ENCODE data around the gene SUDS3.

The SUDS3 gene

GRCh38 chr12:118455327-118455726 is 79.0 kb downstream of the SUDS3 start:
- no peak for DNase-seq (ENCODE audit: low spot score)

DNA sequence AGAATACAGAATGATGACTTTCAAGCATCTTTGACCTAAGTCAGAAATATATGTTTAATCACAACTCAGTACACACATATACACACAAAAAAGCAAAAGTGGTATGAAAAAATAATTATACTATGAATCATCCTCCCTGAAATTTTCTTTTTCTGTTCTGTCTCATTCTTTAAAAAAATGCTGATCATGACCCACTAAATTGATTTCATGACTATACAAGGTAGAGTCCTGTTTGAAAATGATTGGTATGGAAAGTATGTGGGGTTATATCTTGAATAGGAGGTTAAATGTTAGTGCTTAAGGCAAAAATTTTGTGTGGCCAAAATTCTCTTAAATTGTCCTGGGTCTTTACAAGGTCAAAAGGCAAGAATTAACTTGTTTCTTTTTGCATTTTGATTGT is 80.4 kb downstream of the SUDS3 start:
- no peak for DNase-seq (ENCODE audit: low spot score)

- no peak for DNase-seq (ENCODE audit: low spot score)
These were observed 82.8 kb downstream of the SUDS3 start for GRCh38 chr12:118459110-118459509.

DNA sequence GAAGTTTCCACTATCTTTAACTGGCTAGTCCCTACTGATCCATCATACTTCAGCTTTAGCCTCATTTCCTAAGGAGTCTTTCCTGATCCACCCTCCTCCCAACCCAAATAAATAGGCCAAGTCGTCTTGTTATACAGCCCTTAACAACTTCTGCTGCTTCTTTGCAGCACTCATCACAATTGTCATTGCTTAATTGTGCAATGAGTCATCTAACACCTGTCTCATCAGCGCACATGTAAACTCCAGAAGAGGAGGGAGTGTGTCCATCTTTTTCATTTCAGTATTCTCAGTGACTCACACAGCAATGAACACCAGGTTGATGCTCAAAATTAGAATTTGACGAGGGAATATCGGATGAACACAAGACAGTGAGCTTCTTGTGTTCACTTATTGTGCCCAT is 87.3 kb downstream of the SUDS3 start:
- DNase-seq (ENCODE audit: low spot score) = no peak

DNA sequence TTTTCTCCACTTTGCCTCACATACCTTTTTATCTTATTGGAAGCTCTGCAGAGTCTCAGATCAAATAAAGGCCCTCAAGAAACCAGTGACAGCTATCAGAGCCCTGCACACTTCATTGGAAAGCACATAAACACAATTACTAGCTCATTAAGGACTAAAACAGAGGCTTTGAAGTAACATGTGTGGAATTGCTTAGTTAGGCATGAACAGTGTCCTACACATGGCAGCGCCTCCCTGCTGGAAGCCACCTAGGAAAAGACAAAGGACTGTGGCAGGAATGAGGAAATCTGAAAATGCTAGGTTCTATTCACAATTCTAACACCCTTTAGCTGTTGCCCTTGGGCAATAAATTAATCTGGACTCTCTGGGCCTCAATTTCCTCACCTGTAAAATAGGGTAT is 89.4 kb downstream of the SUDS3 start:
- DNase-seq (ENCODE audit: low spot score) = no peak

Measured in LoVo (cell line).